Non-pigmented ciliary epithelial cell (primary cell): ENCODE results near the gene CAPS.
"Not testable (repeated sequence)": the region's sequence is repeated elsewhere in the genome, so short reads cannot be mapped to it uniquely, and the experiment has no call there.

ENCODE experiments used
- DNase-seq: peaks from one replicate; pipeline ENCODE4 v3.0.0-alpha.2; 2010; ENCODE audit warnings: low read depth

The CAPS gene

DNA sequence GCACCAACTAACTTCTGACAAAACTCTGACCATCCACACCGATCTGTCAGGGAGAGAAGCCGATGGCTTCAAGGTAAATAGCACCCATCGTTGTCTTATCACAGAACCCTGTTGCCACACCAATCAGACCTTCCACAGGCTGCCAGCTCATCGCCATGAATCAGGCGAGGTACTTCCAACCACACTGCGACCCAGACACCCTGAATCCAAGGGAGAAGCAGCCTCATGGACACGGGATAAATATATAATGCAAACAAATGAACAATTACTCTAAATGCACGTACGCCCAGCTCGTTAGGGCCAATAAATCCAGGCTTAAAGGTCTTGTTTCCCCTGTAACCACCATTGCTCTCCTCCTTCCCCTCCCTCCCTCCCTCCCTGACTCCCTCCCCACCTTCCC lies 43.1 kb downstream of the CAPS start:
- DNase-seq = no peak

DNA sequence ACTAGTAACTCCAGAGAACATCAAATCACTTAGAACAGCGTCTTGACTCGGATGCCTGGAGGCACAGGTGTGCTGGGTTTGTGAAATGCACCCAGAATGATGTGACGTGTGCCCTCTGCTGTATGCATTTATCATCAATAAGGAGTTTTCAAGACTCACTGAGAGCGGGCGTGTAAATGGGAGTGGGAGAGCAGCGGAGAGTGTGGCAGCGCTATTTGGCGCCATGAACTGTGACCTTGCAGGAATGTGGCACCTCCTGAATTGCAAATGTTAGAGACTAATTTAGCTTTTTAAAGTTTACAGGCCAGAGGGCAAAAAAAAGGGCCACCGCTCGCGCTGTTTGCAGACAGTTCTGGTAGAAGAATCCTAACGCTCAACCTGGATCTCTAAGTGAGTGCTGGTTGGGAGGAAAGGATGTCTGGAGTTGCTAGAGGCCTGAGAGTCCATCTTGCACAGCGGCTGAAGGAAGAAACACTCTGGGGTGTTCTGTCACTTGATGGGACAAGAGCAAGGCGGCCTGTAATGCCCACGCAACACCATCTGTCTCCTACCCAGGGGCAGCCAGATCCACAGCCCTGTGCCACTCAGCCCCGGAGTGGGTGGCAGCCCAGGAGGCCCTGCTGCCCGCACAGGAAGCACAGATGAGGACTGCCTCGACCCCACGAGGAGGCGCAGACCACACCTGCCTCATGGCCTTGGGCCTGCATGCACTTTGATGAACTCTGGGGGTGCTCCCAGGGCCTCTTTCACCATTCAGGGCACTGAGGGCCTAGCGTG lies 44.2 kb downstream of the CAPS start:
- DNase-seq = no peak

DNA sequence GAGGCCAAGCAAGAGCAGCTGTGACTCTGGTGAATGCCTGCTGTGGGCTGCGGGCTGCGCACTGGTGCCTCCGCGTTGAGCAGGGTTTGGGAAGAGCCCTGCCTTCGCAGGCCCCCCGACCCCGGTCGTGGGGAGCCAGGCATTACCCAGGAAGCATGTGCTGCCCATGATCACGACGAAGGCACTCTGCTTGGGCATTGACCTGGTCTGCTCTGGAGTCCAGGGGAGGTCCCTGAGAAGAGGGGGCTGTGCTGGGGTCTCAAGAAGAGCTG lies 44.7 kb downstream of the CAPS start:
- DNase-seq = no peak

DNA sequence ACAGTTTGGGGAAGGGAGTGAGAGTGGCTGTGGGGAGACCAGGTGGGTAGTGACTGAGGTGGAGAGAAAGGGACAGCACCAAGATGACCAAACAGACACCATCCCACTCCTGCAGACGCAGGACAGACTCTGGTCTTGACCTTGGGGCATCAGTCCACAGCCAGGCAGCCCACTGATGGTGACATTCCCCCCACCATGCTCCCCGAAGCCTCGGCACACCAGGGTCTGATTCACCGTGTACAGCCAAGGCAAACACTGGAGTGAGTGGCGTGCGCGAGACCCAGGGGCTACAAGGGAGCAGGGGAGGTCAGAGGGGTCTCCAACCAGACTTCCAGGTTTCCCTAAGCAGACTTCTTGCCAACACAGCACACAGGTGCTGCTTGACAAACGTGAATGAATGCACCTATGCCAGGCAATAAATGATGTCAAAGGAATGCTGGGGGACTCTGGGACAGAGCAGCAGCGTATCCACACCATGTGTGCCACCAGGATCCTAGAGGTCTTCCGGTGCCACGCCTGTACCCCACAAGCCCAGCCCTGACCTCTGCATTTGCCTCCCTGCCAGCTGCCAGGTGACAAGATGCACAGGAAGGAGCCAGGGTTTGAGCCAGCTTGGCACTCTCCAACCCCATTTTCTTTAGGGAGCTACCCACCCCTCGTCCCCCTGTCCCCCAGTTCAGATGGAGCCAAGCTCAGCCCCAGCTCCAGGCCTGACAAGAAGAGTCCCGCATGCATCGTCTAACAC lies 45.4 kb downstream of the CAPS start:
- no peak for DNase-seq

DNA sequence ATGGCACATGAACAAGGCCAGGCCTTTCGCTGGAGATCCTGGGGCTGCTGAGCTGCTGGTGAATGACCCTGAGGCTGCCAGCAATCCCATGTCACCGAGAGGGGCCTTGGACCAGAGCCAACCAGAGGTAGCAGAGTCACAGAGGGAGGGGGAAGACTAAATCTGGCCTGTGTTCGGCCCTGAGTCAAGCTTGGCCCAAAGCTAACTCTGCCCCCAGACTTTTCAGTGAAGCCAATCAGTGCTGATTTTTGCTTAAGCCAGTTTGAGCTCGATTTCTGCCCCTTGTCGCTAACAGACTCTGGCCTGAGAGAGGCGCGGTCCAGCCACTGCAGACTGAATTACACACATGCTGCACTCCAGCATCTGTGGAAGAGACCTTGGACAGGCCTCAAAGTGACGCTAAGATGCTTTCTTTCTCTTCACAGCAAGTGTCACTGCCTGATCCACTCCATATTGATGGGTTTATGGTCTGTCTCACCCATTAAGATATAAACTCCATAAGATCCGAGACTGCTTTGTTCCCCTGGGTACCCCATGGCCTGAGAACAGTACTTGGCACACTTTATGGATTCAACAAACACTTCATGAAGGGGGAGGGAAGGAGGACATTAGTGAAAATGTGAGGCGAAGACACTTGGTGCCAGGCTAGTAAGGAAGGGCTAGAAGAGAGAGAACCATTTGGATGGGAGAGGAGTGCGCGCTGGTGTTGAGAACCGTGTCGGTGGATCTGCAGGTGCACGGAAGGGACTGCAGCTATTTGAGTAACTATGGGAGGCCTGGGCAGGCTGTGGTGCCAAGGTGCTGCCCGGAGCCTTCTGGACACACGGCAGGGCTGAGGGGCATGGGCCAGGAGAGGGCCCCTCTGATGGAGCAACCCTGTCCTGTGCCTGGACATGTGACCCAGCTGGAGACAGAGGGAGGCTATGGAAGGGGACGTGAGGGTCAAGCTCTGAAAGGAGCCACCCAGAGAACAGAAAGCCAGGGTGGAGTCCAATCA lies 46.2 kb downstream of the CAPS start:
- DNase-seq = no peak

DNA sequence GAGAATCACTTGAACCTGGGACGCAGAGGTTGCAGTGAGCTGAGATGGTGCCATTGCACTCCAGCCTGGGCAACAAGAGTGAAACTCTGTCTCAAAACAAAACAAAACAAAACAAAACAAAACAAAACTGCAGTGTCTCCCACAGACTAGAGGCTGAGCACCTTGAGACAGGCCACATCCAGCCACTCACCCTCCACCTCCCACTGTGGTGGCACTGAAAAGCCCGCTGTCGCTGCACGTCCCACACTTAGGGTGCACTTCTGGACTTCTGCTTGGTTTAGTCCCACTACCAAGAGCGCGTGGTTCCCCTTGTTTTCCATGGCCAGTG lies 47.6 kb downstream of the CAPS start:
- not testable (repeated sequence) for DNase-seq

DNA sequence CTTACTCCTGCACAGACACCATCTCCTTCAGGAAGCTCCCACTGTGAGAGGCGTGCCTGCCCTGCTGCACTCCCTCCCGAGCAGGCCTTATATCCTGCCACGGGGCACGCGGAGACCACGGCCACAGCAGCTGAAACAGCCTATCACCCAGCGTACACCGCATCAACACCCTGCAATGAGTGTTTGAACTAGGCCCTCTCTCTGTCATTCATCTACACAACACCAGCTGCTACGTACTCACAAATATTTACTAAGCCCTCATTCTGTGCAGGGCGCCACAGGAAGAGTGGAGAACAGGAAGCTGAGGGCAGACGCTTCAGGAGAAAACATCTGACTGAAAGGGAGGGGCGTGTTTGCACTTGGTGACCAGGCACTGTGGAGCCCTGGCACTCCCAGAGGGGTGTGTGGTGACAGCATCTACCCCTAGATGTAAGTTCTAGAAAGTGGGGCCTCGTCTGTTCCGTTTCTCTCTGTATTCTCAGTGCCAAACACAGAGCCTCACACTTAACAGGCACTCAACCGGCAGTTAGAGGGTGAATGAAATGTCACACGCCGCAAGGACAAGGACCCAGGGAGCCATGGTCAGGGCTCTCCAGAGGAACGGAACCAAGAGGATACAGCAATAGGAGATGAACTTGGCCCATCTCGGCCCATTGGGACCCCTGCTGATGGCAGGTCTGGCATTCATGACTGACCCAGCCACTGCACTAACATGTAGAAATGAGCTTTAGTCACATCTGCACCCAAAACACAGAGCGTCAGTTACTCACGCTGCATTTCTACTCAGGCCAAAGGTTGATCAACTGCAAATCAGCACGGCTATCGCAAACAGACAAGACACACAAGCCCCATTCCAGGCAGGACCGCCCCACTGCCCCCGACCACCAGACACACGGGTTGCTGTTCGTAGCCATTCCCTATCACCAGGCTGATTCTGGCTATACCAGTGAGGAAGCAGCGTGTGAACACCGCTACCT lies 48.2 kb downstream of the CAPS start:
- no peak for DNase-seq

DNA sequence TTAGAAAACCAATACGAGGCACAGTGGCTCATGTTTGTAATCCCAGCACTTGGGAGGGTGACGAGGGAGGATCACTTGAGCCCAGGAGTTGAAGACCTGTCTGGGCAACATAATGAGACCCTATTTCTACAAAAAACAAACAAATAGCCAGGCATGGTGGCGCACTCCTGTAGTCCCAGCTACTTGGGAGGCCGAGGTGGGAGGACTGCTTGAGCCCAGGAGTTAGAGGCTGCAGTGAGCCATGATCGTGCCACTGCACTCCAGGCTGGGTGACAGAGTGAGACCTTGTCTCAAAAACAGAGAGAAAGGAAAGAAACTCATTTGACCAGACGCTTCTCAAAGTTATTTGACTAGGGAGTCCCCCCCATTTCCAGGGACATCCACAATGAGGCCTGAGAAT lies 49.2 kb downstream of the CAPS start:
- DNase-seq = not testable (repeated sequence)

DNA sequence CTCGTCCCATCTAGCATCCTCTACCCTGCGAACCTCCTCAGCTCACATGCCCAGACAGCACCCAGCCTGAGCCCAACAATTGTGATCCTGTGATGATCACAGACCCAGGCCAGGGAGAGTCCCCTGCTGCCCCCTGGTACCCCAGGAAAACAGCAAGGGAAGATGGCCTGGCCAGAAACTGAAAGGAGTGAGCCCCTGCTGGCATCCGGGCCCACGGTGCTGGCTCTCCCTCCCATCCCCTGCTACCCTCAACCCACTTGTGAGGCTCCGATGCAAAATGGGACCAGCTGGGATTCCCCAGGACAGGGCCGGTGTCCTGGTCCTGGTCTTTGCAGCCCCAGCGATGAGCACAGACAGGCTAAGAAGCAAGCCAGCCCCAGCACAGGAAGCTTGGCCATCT lies 49.8 kb downstream of the CAPS start:
- no peak for DNase-seq

DNA sequence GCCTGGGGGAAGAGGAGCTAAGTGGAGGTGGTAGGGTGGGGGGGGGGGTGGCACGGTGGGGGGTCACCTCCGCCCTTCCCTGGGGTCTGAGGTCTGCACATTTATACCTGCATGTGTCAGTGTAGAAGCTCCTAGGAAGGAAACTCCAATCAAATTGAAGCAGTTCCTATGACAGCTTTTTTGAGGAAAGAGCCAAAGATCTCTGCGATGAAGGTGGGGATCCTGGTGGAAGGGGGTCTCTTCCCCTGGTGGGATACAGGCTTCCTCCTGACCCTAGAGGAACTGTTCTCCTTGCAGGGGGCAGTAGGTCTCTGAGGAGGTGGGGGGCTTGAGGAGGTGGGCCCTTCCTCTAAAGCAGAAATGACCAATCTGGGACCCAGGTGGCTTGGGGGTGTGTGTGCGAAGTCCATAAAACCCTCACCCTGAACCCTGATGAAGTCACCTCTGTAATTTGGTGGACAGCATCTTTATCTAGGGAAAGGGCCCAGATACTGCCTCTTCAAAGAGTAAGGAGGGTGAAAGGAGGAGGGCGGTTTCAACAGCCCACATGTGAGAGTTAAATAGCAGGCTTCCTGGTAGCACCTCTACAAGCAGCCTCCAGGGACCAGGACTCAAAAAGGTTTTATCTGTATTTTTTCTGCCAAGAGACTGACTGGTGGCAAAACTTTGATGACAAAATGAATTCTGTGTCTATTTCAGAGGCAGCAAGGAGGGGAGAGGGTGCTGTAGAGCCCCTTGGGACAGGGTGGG lies 50.9 kb downstream of the CAPS start:
- no peak for DNase-seq
